Trophoblast cell (in vitro differentiated cells and primary cell): Measurements from ENCODE around the gene MCF2L.

Experiments used
- DNase-seq, 2 donors: peaks; one replicate each; pipeline ENCODE4 v3.0.0-alpha.2; 2016
- H2AFZ ChIP-seq: 2 replicates; pipeline ENCODE4 v1.6.1; 2013; ENCODE audit warnings: low read length, moderate library complexity, mild to moderate bottlenecking; ENCODE audit not compliant: insufficient read depth, poor library complexity
- H2AK5ac ChIP-seq: 2 replicates; pipeline ENCODE4 v1.6.1; 2013; ENCODE audit warnings: mild to moderate bottlenecking, low read length
- H2BK120ac ChIP-seq: 2 replicates; pipeline ENCODE4 v1.6.1; 2013; ENCODE audit warnings: low read length, mild to moderate bottlenecking, moderate library complexity; ENCODE audit not compliant: insufficient read depth, poor library complexity
- H2BK12ac ChIP-seq: 2 replicates; pipeline ENCODE4 v1.6.1; 2013; ENCODE audit warnings: mild to moderate bottlenecking, low read length, moderate library complexity
- H2BK5ac ChIP-seq: 2 replicates; pipeline ENCODE4 v1.6.1; 2013; ENCODE audit warnings: low read length, low read depth, moderate library complexity, mild to moderate bottlenecking; ENCODE audit not compliant: poor library complexity
- H3K14ac ChIP-seq: 2 replicates; pipeline ENCODE4 v1.6.1; 2013; ENCODE audit warnings: mild to moderate bottlenecking, low read length
- H3K18ac ChIP-seq: 2 replicates; pipeline ENCODE4 v1.6.1; 2013; ENCODE audit warnings: mild to moderate bottlenecking, low read length
- H3K23ac ChIP-seq: 2 replicates; pipeline ENCODE4 v1.6.1; 2013; ENCODE audit warnings: low read length
- H3K27ac ChIP-seq: 2 replicates; pipeline ENCODE4 v1.5.1; 2013; ENCODE audit warnings: low read depth, mild to moderate bottlenecking, inconsistent platforms, low read length, moderate library complexity
- H3K27me3 ChIP-seq: 2 replicates; pipeline ENCODE4 v1.6.1; 2013; ENCODE audit warnings: inconsistent platforms, mild to moderate bottlenecking, low read length, moderate library complexity; ENCODE audit not compliant: insufficient read depth
- H3K36me3 ChIP-seq, 2 experiments: 1 replicate in 1 of 2; 2 replicates in 1 of 2; pipeline ENCODE4 v1.6.1; 2013; ENCODE audit warnings: low read length in 2 of 2, mild to moderate bottlenecking in 2 of 2, moderate library complexity in 1 of 2; ENCODE audit not compliant: insufficient read depth in 2 of 2, control insufficient read depth in 1 of 2
- H3K4ac ChIP-seq: 2 replicates; pipeline ENCODE4 v1.6.1; 2013; ENCODE audit warnings: low read depth, mild to moderate bottlenecking, low read length, moderate library complexity
- H3K4me1 ChIP-seq, 2 experiments: 1 replicate in 1 of 2; 2 replicates in 1 of 2; pipeline ENCODE4 v1.6.1; 2013; ENCODE audit warnings: low read length in 2 of 2, mild to moderate bottlenecking in 2 of 2, moderate library complexity in 1 of 2; ENCODE audit not compliant: insufficient read depth in 2 of 2, control insufficient read depth in 1 of 2
- H3K4me2 ChIP-seq: 2 replicates; pipeline ENCODE4 v1.6.1; 2013; ENCODE audit warnings: inconsistent platforms, mild to moderate bottlenecking, low read length, moderate library complexity
- H3K4me3 ChIP-seq: 2 replicates; pipeline ENCODE4 v1.5.1; 2013; ENCODE audit warnings: mild to moderate bottlenecking, low read depth, low read length, inconsistent platforms
- H3K79me1 ChIP-seq: one replicate; pipeline ENCODE4 v1.6.1; 2013; ENCODE audit warnings: low read length
- H3K79me2 ChIP-seq: 2 replicates; pipeline ENCODE4 v1.6.1; 2013; ENCODE audit warnings: low read length, mild to moderate bottlenecking; ENCODE audit not compliant: control insufficient read depth, insufficient read depth, poor library complexity
- H3K9ac ChIP-seq: 2 replicates; pipeline ENCODE4 v1.6.1; 2013; ENCODE audit warnings: mild to moderate bottlenecking, low read length
- H3K9me3 ChIP-seq: 2 replicates; pipeline ENCODE4 v1.6.1; 2013; ENCODE audit warnings: low read depth, mild to moderate bottlenecking, control low read depth, inconsistent platforms, low read length; ENCODE audit not compliant: insufficient read depth
- H4K12ac ChIP-seq: 2 replicates; pipeline ENCODE4 v1.6.1; 2013; ENCODE audit warnings: low read depth, mild to moderate bottlenecking, low read length, moderate library complexity
- H4K8ac ChIP-seq: 2 replicates; pipeline ENCODE4 v1.6.1; 2013; ENCODE audit warnings: low read depth, mild to moderate bottlenecking, low read length, moderate library complexity
- H4K91ac ChIP-seq: one replicate; pipeline ENCODE4 v1.6.1; 2013; ENCODE audit warnings: low read depth, mild to moderate bottlenecking, low read length, moderate library complexity
- WGBS: extraction: QIAGEN DNeasy Blood & Tissue Kit; methylation state at CpG from one replicate; pipeline ENCODE4 v1.1.7; 2013; ENCODE audit warnings: missing lambda C conversion rate; ENCODE audit not compliant: insufficient read length, insufficient coverage; ENCODE audit errors: extremely low coverage; 5-methylcytosine and 5-hydroxymethylcytosine counted together

The MCF2L gene

GRCh38 chr13:112958127-112958989 lies 10.7 kb upstream of the MCF2L start:
- Histone ChIP-seq H3K9me3 (peaks cover 7% of the 10 kb centered on the region), H3K27me3 (no peaks in the 10 kb centered on the region), H2BK5ac (no peak overlapping the region), H3K79me2 (no peaks in the 10 kb centered on the region), H2AK5ac (no peak overlapping the region), H4K91ac (no peak overlapping the region), H2AFZ (no peak overlapping the region), H3K18ac (no peak overlapping the region), H3K36me3 (no peaks in the 10 kb centered on the region), H4K8ac (no peak overlapping the region), H3K79me1 (no peaks in the 10 kb centered on the region), H2BK120ac (no peak overlapping the region), H4K12ac (no peak overlapping the region), H3K4ac (no peak overlapping the region), H3K14ac (no peak overlapping the region), H3K4me3 (no peak overlapping the region), H3K9ac (no peak overlapping the region), H3K23ac (no peak overlapping the region), H3K4me2 (no peak overlapping the region), H3K4me1 (no peaks in the 10 kb centered on the region), H2BK12ac (no peak overlapping the region), H3K27ac (no peak overlapping the region)
- DNase-seq = no peak
- WGBS = no CpG with 5 or more reads among the region's 29 CpGs

- WGBS = no CpG with 5 or more reads among the region's 11 CpGs
- H3K9ac ChIP-seq = no peak overlapping the region
- no peak overlapping the region for H4K8ac ChIP-seq
- H4K91ac ChIP-seq = no peak overlapping the region
- no peak overlapping the region for H2AFZ ChIP-seq
- H2BK12ac ChIP-seq = no peak overlapping the region
- no peak overlapping the region for H3K4ac ChIP-seq
- H3K36me3 ChIP-seq = no peaks in the 10 kb centered on the region
- peaks cover 7% of the 10 kb centered on the region for H3K9me3 ChIP-seq
- H3K79me1 ChIP-seq = no peaks in the 10 kb centered on the region
- no peak overlapping the region for H2AK5ac ChIP-seq
- H3K18ac ChIP-seq = no peak overlapping the region
- no peak overlapping the region for H4K12ac ChIP-seq
- no peak overlapping the region for H3K4me3 ChIP-seq
- H3K14ac ChIP-seq = no peak overlapping the region
- H2BK5ac ChIP-seq = no peak overlapping the region
- DNase-seq = no peak
- no peak overlapping the region for H3K27ac ChIP-seq
- H3K27me3 ChIP-seq = no peaks in the 10 kb centered on the region
- no peaks in the 10 kb centered on the region for H3K4me1 ChIP-seq
- H2BK120ac ChIP-seq = no peak overlapping the region
- H3K4me2 ChIP-seq = no peak overlapping the region
- H3K79me2 ChIP-seq = no peaks in the 10 kb centered on the region
- no peak overlapping the region for H3K23ac ChIP-seq
Measured at GRCh38 chr13:112959206-112959605, 9.8 kb upstream of the MCF2L start.

GRCh38 chr13:112959701-112960542 lies 9.1 kb upstream of the MCF2L start:
- H3K4me3 ChIP-seq = no peak overlapping the region
- H2BK12ac ChIP-seq = no peak overlapping the region
- no peak overlapping the region for H4K12ac ChIP-seq
- H3K14ac ChIP-seq = no peak overlapping the region
- H3K27ac ChIP-seq = no peak overlapping the region
- no peak overlapping the region for H3K23ac ChIP-seq
- H3K9me3 ChIP-seq = peaks cover 7% of the 10 kb centered on the region
- no peak overlapping the region for H3K18ac ChIP-seq
- no peak overlapping the region for H2AFZ ChIP-seq
- no peak overlapping the region for H3K4ac ChIP-seq
- H3K27me3 ChIP-seq = no peaks in the 10 kb centered on the region
- H2BK5ac ChIP-seq = no peak overlapping the region
- no peaks in the 10 kb centered on the region for H3K4me1 ChIP-seq
- no peak overlapping the region for H4K91ac ChIP-seq
- no peak overlapping the region for H3K4me2 ChIP-seq
- H4K8ac ChIP-seq = no peak overlapping the region
- H3K79me2 ChIP-seq = no peaks in the 10 kb centered on the region
- no peaks in the 10 kb centered on the region for H3K79me1 ChIP-seq
- no peak for DNase-seq
- H2BK120ac ChIP-seq = no peak overlapping the region
- no CpG with 5 or more reads among the region's 30 CpGs for WGBS
- H3K9ac ChIP-seq = no peak overlapping the region
- no peaks in the 10 kb centered on the region for H3K36me3 ChIP-seq
- H2AK5ac ChIP-seq = no peak overlapping the region

DNA sequence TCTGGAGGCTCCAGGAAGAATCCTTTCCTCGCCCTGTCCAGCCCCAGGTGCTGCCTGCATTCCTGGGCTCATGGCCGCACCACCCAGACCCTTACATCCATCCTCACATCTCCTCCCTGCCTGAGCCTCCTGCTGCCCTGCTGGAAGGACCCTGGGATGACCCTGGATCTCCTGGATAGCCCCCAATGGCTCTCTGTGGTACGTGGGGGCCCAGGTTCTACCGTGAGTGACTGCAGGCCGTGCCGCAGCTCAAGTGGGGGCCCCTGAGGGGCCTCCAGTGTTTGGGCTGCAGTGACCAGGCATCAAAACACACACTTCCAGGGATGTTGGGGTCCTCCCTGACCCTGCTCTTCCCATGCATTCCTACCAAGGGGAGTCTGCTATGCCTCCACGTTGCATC lies 8.3 kb upstream of the MCF2L start:
- H3K4me2 ChIP-seq = no peak overlapping the region
- no peak overlapping the region for H2AK5ac ChIP-seq
- no peak for DNase-seq
- H3K27ac ChIP-seq = no peak overlapping the region
- no peak overlapping the region for H4K8ac ChIP-seq
- no peak overlapping the region for H3K23ac ChIP-seq
- H2AFZ ChIP-seq = no peak overlapping the region
- H3K4me3 ChIP-seq = no peak overlapping the region
- H3K27me3 ChIP-seq = no peaks in the 10 kb centered on the region
- no peak overlapping the region for H4K12ac ChIP-seq
- H2BK120ac ChIP-seq = no peak overlapping the region
- H3K18ac ChIP-seq = no peak overlapping the region
- no peaks in the 10 kb centered on the region for H3K4me1 ChIP-seq
- H2BK12ac ChIP-seq = no peak overlapping the region
- no CpG with 5 or more reads among the region's 7 CpGs for WGBS
- no peaks in the 10 kb centered on the region for H3K36me3 ChIP-seq
- H4K91ac ChIP-seq = no peak overlapping the region
- H3K9ac ChIP-seq = no peak overlapping the region
- no peaks in the 10 kb centered on the region for H3K79me2 ChIP-seq
- no peak overlapping the region for H3K4ac ChIP-seq
- no peaks in the 10 kb centered on the region for H3K79me1 ChIP-seq
- peaks cover 7% of the 10 kb centered on the region for H3K9me3 ChIP-seq
- no peak overlapping the region for H3K14ac ChIP-seq
- H2BK5ac ChIP-seq = no peak overlapping the region
